IMR-90 (cell line): ENCODE data around the gene ADCK2. TPM values are rescaled to one million over a fixed set of nuclear protein-coding genes. Genes with fewer than 3 reads are reported as not detected.

Experiments
- ATAC-seq: fragments of 200-7000 bp; cut with Tn5 transposase; 2 replicates; pipeline ENCODE4 v1.9.1; 2020; ENCODE audit warnings: low read depth, mild to moderate bottlenecking, moderate library complexity
- BruUV-seq: library from RNA; stranded (reverse); fragments of 400-500 nt; replicated peaks from 2 replicates; lab custom pipeline; 2021; lab: Mats Ljungman, UMichigan
- CTCF ChIA-PET: fragments of 300-600 bp; formaldehyde crosslinking; extraction: SDS; loops from one replicate; lab custom pipeline; 2021; ENCODE audit warnings: antibody characterized with exemption; lab: Yijun Ruan, JAX
- POLR2A ChIA-PET: fragments of 300-600 bp; sonication (Branson Sonifier 250); formaldehyde crosslinking; loops from one replicate; lab custom pipeline; 2022; ENCODE audit warnings: antibody characterized with exemption; ENCODE audit not compliant: unreplicated experiment; lab: Charles Lee
- DNase-seq: peaks from one replicate; pipeline ENCODE4 v3.0.0; 2013
- H2AFZ ChIP-seq: replicated peaks from 2 replicates; pipeline ENCODE3; 2013; ENCODE audit warnings: low read length, mild to moderate bottlenecking; ENCODE audit not compliant: poor library complexity
- H2AK5ac ChIP-seq: 2 replicates; pipeline ENCODE4 v1.6.1; 2013; ENCODE audit warnings: low read depth, low read length, inconsistent platforms
- H2AK9ac ChIP-seq: replicated peaks from 2 replicates; pipeline ENCODE3; 2013; ENCODE audit warnings: mild to moderate bottlenecking, low read depth, low read length, moderate library complexity; ENCODE audit not compliant: poor library complexity
- H2BK120ac ChIP-seq: 2 replicates; pipeline ENCODE4 v1.6.1; 2013; ENCODE audit warnings: low read depth, low read length, inconsistent platforms
- H2BK15ac ChIP-seq: 3 replicates; pipeline ENCODE4 v1.6.1; 2013; ENCODE audit warnings: low read depth, low read length, inconsistent platforms
- H2BK20ac ChIP-seq: 2 replicates; pipeline ENCODE4 v1.6.1; 2013; ENCODE audit warnings: low read depth, mild to moderate bottlenecking, inconsistent platforms, low read length, moderate library complexity
- H2BK5ac ChIP-seq: 2 replicates; pipeline ENCODE4 v1.6.1; 2013; ENCODE audit warnings: mild to moderate bottlenecking, low read depth, low read length, inconsistent platforms; ENCODE audit not compliant: poor library complexity, severe bottlenecking
- H3K14ac ChIP-seq: replicated peaks from 2 replicates; pipeline ENCODE4 v1.6.1; 2013; ENCODE audit warnings: low read depth, low read length, inconsistent platforms
- H3K18ac ChIP-seq: 2 replicates; pipeline ENCODE4 v1.6.1; 2013; ENCODE audit warnings: low read depth, low read length, control low read depth
- H3K23ac ChIP-seq: 2 replicates; pipeline ENCODE4 v1.6.1; 2013; ENCODE audit warnings: low read depth, low read length, inconsistent platforms
- H3K27ac ChIP-seq: 2 replicates; pipeline ENCODE4 v1.5.1; 2013; ENCODE audit warnings: mild to moderate bottlenecking, control low read depth, low read length; ENCODE audit not compliant: insufficient read depth
- H3K27me3 ChIP-seq: 2 replicates; pipeline ENCODE4 v1.6.1; 2013; ENCODE audit warnings: low read length; ENCODE audit not compliant: control insufficient read depth, insufficient read depth
- H3K36me3 ChIP-seq: 2 replicates; pipeline ENCODE4 v1.6.1; 2013; ENCODE audit warnings: low read length, mixed read lengths; ENCODE audit not compliant: control insufficient read depth, insufficient read depth
- H3K4ac ChIP-seq: 2 replicates; pipeline ENCODE4 v1.6.1; 2013; ENCODE audit warnings: low read depth, low read length, inconsistent platforms
- H3K4me1 ChIP-seq: 2 replicates; pipeline ENCODE4 v1.6.1; 2013; ENCODE audit warnings: low read length, mixed read lengths; ENCODE audit not compliant: control insufficient read depth, insufficient read depth
- H3K4me2 ChIP-seq: 2 replicates; pipeline ENCODE4 v1.6.1; 2013; ENCODE audit warnings: low read depth, mild to moderate bottlenecking, control low read depth, low read length, moderate library complexity
- H3K4me3 ChIP-seq: 2 replicates; pipeline ENCODE4 v1.5.1; 2013; ENCODE audit warnings: low read depth, mild to moderate bottlenecking, control low read depth, low read length, moderate library complexity; ENCODE audit not compliant: insufficient read depth
- H3K56ac ChIP-seq: 2 replicates; pipeline ENCODE4 v1.6.1; 2013; ENCODE audit warnings: low read length, inconsistent platforms; ENCODE audit not compliant: insufficient read depth; ENCODE audit errors: extremely low read depth
- H3K79me1 ChIP-seq, 2 experiments: 2 replicates each; pipeline ENCODE4 v1.6.1; 2013; ENCODE audit warnings: low read length in 2 of 2, inconsistent platforms in 1 of 2, low read depth in 1 of 2
- H3K9ac ChIP-seq: 2 replicates; pipeline ENCODE4 v1.6.1; 2013; ENCODE audit warnings: low read depth, low read length, control low read depth
- H3K9me1 ChIP-seq: 2 replicates; pipeline ENCODE4 v1.6.1; 2013; ENCODE audit warnings: low read length, inconsistent platforms; ENCODE audit not compliant: insufficient read depth
- H3K9me3 ChIP-seq: 2 replicates; pipeline ENCODE4 v1.6.1; 2013; ENCODE audit warnings: low read length; ENCODE audit not compliant: control insufficient read depth, insufficient read depth
- H4K20me1 ChIP-seq: 2 replicates; pipeline ENCODE4 v1.6.1; 2013; ENCODE audit warnings: low read length, inconsistent platforms; ENCODE audit not compliant: insufficient read depth
- H4K5ac ChIP-seq: 2 replicates; pipeline ENCODE4 v1.6.1; 2013; ENCODE audit warnings: mild to moderate bottlenecking, low read depth, low read length, control low read depth
- H4K8ac ChIP-seq, 2 experiments: 2 replicates each; pipeline ENCODE4 v1.6.1; 2013; ENCODE audit warnings: low read depth in 2 of 2, low read length in 2 of 2, control low read depth in 1 of 2, inconsistent platforms in 1 of 2
- H4K91ac ChIP-seq: 2 replicates; pipeline ENCODE4 v1.6.1; 2013; ENCODE audit warnings: low read depth, low read length, inconsistent platforms; ENCODE audit not compliant: insufficient read depth
- RAD21 ChIP-seq: IDR thresholded peaks from 2 replicates; pipeline ENCODE4 v1.6.1; 2012; ENCODE audit warnings: low read length, improper control_type of control experiment
- WGBS, 2 experiments: methylation state at CpG; one replicate each; pipeline versions ENCODE4 v1.1.5 to v1.1.7; 2013; ENCODE audit warnings: missing lambda C conversion rate in 2 of 2; ENCODE audit not compliant: insufficient read length in 1 of 2; ENCODE audit errors: extremely low coverage in 2 of 2; 5-methylcytosine and 5-hydroxymethylcytosine counted together
- dilution Hi-C: fragments of 300-500 bp; cut with HindIII; formaldehyde crosslinking; loops from one replicate; pipeline ENCODE4 v1.14.3; 2018; ENCODE audit warnings: low sequenced_read_pairs; ENCODE audit not compliant: unreplicated experiment
- in situ Hi-C: fragments of 300-500 bp; cut with MboI; formaldehyde crosslinking; loops from 3 replicates; pipeline ENCODE4 v1.14.3; 2019; ENCODE audit warnings: low sequenced_read_pairs, inconsistent platforms, mixed read lengths
- intact Hi-C: fragments of 100-400 bp; cut with micrococcal nuclease; formaldehyde crosslinking; loops from 2 replicates; pipeline ENCODE4 v1.10.0; 2022
- microRNA-seq, 2 experiments: library from miRNA; stranded (forward) in 1 of 2; unstranded in 1 of 2; fragments of 10-50 nt in 1 of 2; fragments of <30 nt in 1 of 2; gene quantifications in 1 of 2; microRNA quantifications in 1 of 2; one replicate each; pipeline versions ENCODE3 to v1.1.0; 2013 to 2020; ENCODE audit not compliant: insufficient read depth in 1 of 2, insufficient read length in 1 of 2, unreplicated experiment in 1 of 2
- polyA plus RNA-seq, 3 experiments: library from polyadenylated mRNA; depleted of rRNA; stranded (reverse); fragments of >200 nt; gene quantifications; 2 replicates each; pipeline ENCODE4 v1.2.3, GENCODE V29; 2012; ENCODE audit warnings: low replicate concordance in 1 of 3
- small RNA-seq, 5 experiments: library from RNA; depleted of rRNA; stranded (forward); fragments of <200 nt; gene quantifications; one replicate each; pipeline ENCODE3, GENCODE V24; 2012
- total RNA-seq: library from RNA; depleted of rRNA; stranded (reverse); fragments of >200 nt; gene quantifications from 2 replicates; pipeline ENCODE4 v1.2.3, GENCODE V29; 2012; rRNA removed

The ADCK2 gene
- total and polyA plus RNA-seq, 2 of the 4 experiments (the other 2 are of a cell fraction) = 7.1 to 10.0 TPM

DNA sequence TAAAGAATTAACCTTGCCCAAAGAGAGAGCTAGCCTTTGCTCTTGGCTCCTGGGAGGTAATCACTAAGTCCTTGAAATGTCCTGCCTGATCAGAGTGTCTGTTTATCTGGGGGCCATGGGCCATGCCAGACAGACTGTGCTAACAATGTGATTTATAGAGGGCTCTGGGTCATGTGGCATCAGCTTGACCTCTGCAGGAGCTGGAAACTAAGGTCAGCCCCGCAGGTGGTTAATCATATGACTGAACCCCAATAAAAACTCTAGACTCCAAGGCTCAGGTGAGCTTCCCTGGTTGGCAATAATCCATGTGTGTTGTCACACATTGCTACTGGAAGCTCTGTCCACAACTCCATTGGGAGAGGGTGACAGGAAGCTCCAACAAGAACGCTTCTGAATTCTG lies 71.3 kb downstream of the ADCK2 start:
- in situ Hi-C loops = no loop called here
- POLR2A ChIA-PET = no interaction called here
- no CpG with 5 or more reads among the region's 2 CpGs for WGBS, 2 experiments

More for the DNA sequence above, 71.3 kb downstream of the ADCK2 start:
- H3K4ac ChIP-seq = no peak overlapping the region
- H3K9me3 ChIP-seq = no peaks in the 10 kb centered on the region
- no TSS peak for BruUV-seq
- H2BK5ac ChIP-seq = no peak overlapping the region
- H3K36me3 ChIP-seq = peaks cover 5% of the 10 kb centered on the region
- DNase-seq (no peak), ATAC-seq (no peak)
- no peak overlapping the region for H2BK15ac ChIP-seq
- H3K23ac ChIP-seq = no peak overlapping the region
- H2AFZ ChIP-seq = no peak overlapping the region
- no peaks in the 10 kb centered on the region for H4K20me1 ChIP-seq
- intact Hi-C loops = no loop called here
- H3K4me3 ChIP-seq = no peak overlapping the region
- no peak overlapping the region for H4K8ac ChIP-seq
- no peaks in the 10 kb centered on the region for H3K79me1 ChIP-seq
- no peak for TF ChIP-seq RAD21
- no peak overlapping the region for H4K5ac ChIP-seq
- CTCF ChIA-PET = no interaction called here
- no peak overlapping the region for H2BK20ac ChIP-seq
- H2BK120ac ChIP-seq = no peak overlapping the region
- H2AK5ac ChIP-seq = no peak overlapping the region
- dilution Hi-C loops = no loop called here
- no peak overlapping the region for H3K27ac ChIP-seq
- no peak overlapping the region for H2AK9ac ChIP-seq
- H3K4me2 ChIP-seq = no peak overlapping the region
- H4K91ac ChIP-seq = no peak overlapping the region
- no peak overlapping the region for H3K18ac ChIP-seq
- H3K9ac ChIP-seq = no peak overlapping the region
- H3K4me1 ChIP-seq = no peaks in the 10 kb centered on the region
- H3K27me3 ChIP-seq = no peaks in the 10 kb centered on the region
- no peaks in the 10 kb centered on the region for H3K9me1 ChIP-seq
- H3K56ac ChIP-seq = no peak overlapping the region
- no peak overlapping the region for H3K14ac ChIP-seq

Small RNA genes within 50 kb of the gene (microRNA-seq; reads per million reads assigned to microRNA genes)
- not detected for gene RN7SL771P (ENCODE audit: insufficient read depth, insufficient read length)

Small RNA genes within 50 kb of the gene (small RNA-seq; reads per million reads assigned to genes)
- gene RN7SL771P = 0 reads per million in 5 experiments

Other genes starting within 250 kb of the ADCK2 start
- 83.0 and 83.3 TPM in 2 replicates for gene MKRN1, start 193.4 kb upstream of the ADCK2 start, total RNA-seq
- gene MKRN1, start 193.4 kb upstream of the ADCK2 start, polyA plus RNA-seq (2012; rRNA removed) = 38.2 and 47.2 TPM in 2 replicates
- 7.5 and 7.8 TPM in 2 replicates for gene DENND2A, start 32.1 kb upstream of the ADCK2 start, total RNA-seq
- gene DENND2A, start 32.1 kb upstream of the ADCK2 start, polyA plus RNA-seq (2012; rRNA removed) = 7.4 and 10.3 TPM in 2 replicates
- gene NDUFB2, start 23.8 kb downstream of the ADCK2 start, total RNA-seq = 81.7 and 136 TPM in 2 replicates
- gene NDUFB2, start 23.8 kb downstream of the ADCK2 start, polyA plus RNA-seq (2012; rRNA removed) = 143 and 170 TPM in 2 replicates